HepG2 (cell line): ENCODE data around the gene P2RX7. TPM values are rescaled to one million over a fixed set of nuclear protein-coding genes. Genes with fewer than 3 reads are reported as not detected.

Source experiments
- ATAC-seq: fragments of 200-7000 bp; cut with Tn5 transposase; 3 replicates; pipeline ENCODE4 v1.9.1; 2020; ENCODE audit warnings: mild to moderate bottlenecking, moderate library complexity
- BruUV-seq: library from RNA; stranded (reverse); fragments of 400-500 nt; replicated peaks from 2 replicates; lab custom pipeline; 2021; lab: Mats Ljungman, UMichigan
- CTCF ChIA-PET: fragments of 300-600 bp; formaldehyde crosslinking; extraction: SDS; loops from one replicate; lab custom pipeline; 2021; ENCODE audit warnings: low total read pairs, inconsistent platforms, low intra/inter-chr PET ratio; lab: Yijun Ruan, JAX
- POLR2A ChIA-PET: fragments of 350-600 bp; sonication (Branson Sonifier 250); formaldehyde crosslinking; loops from one replicate; lab custom pipeline; 2020; ENCODE audit warnings: antibody characterized with exemption, inconsistent platforms; lab: Yijun Ruan, JAX
- DNase-seq: peaks from one replicate; pipeline ENCODE4 v3.0.0-alpha.2; 2015; ENCODE audit warnings: low spot score
- FAIRE-seq: peaks from 3 replicates; lab custom pipeline; 2011; peaks lifted over from hg19 to GRCh38; lab: Jason Lieb, UNC
- H2AFZ ChIP-seq: one replicate; pipeline ENCODE4 v1.6.1; 2011; ENCODE audit warnings: low read length, inconsistent platforms
- H3K27ac ChIP-seq: fragments of 300-600 bp; 3 replicates; pipeline ENCODE4 v1.8.0; 2011; ENCODE audit warnings: mixed run types, mild to moderate bottlenecking, mixed read lengths, low read length, inconsistent platforms; ENCODE audit not compliant: insufficient read depth; ENCODE audit errors: extremely low read length
- H3K27me3 ChIP-seq, 2 experiments: fragments of 200-600 bp in 1 of 2; 2 replicates in 1 of 2; 3 replicates in 1 of 2; pipeline versions ENCODE4 v1.6.0 to v1.8.0; 2011; ENCODE audit warnings: low read length in 2 of 2, mild to moderate bottlenecking in 2 of 2, moderate library complexity in 2 of 2, inconsistent platforms in 1 of 2; ENCODE audit not compliant: insufficient read depth in 2 of 2, control insufficient read depth in 1 of 2
- H3K36me3 ChIP-seq, 2 experiments: fragments of 200-600 bp in 1 of 2; replicated peaks in 1 of 2; 2 replicates in 1 of 2; 3 replicates in 1 of 2; pipeline versions ENCODE4 v1.5.1 to v1.8.0; 2011; ENCODE audit warnings: low read length in 2 of 2, inconsistent platforms in 1 of 2; ENCODE audit not compliant: insufficient read depth in 2 of 2, control insufficient read depth in 1 of 2
- H3K4me1 ChIP-seq: 2 replicates; pipeline ENCODE4 v1.5.1; 2012; ENCODE audit warnings: low read length, inconsistent platforms; ENCODE audit not compliant: insufficient read depth
- H3K4me2 ChIP-seq: 2 replicates; pipeline ENCODE4 v1.6.0; 2011; ENCODE audit warnings: low read depth, low read length, inconsistent platforms
- H3K4me3 ChIP-seq, 3 experiments: fragments of 200-600 bp in 1 of 3; sonication (generic), shearing (Covaris generic) in 1 of 3; replicated peaks in 1 of 3; 2 replicates each; pipeline ENCODE4 v1.5.1; 2011 to 2016; ENCODE audit warnings: low read length in 3 of 3, inconsistent platforms in 2 of 3, low read depth in 2 of 3, mild to moderate bottlenecking in 2 of 3, control low read depth in 1 of 3, mixed read lengths in 1 of 3; ENCODE audit not compliant: insufficient read depth in 1 of 3
- H3K79me2 ChIP-seq: one replicate; pipeline ENCODE4 v1.6.1; 2011; ENCODE audit warnings: low read length, inconsistent platforms; ENCODE audit not compliant: insufficient read depth
- H3K9ac ChIP-seq: 2 replicates; pipeline ENCODE4 v1.6.0; 2011; ENCODE audit warnings: mild to moderate bottlenecking, low read depth, low read length, inconsistent platforms; ENCODE audit not compliant: insufficient read depth
- H3K9me3 ChIP-seq: 2 replicates; pipeline ENCODE4 v1.5.1; 2012; ENCODE audit warnings: mild to moderate bottlenecking, low read length
- H4K20me1 ChIP-seq: 2 replicates; pipeline ENCODE4 v1.6.0; 2011; ENCODE audit warnings: inconsistent platforms, mild to moderate bottlenecking, low read length, moderate library complexity; ENCODE audit not compliant: insufficient read depth
- ATRX ChIP-seq: sonication (generic); formaldehyde crosslinking; IDR thresholded peaks from 2 replicates; pipeline ENCODE4 v1.4.0; 2020; ENCODE audit warnings: missing genetic modification reagents, borderline replicate concordance
- IKZF4 ChIP-seq: sonication (generic); formaldehyde crosslinking; IDR thresholded peaks from 2 replicates; pipeline ENCODE4 v1.5.1; 2020; ENCODE audit warnings: borderline replicate concordance, mild to moderate bottlenecking, low read depth, missing genetic modification reagents; ENCODE audit errors: not compliant biosample characterization
- KLF16 ChIP-seq, 2 experiments: sonication (generic) in 1 of 2; formaldehyde crosslinking in 1 of 2; IDR thresholded peaks; 2 replicates each; pipeline versions ENCODE4 v1.6.1 to v1.8.0; 2016 to 2023; ENCODE audit warnings: missing genetic modification reagents in 2 of 2, missing compliant biosample characterization in 1 of 2
- NCOA1 ChIP-seq: sonication (generic); formaldehyde crosslinking; IDR thresholded peaks from 2 replicates; pipeline ENCODE4 v1.9.0; 2021; ENCODE audit warnings: missing genetic modification reagents
- PATZ1 ChIP-seq: sonication (generic); formaldehyde crosslinking; IDR thresholded peaks from 2 replicates; pipeline ENCODE4 v1.4.0; 2020; ENCODE audit warnings: missing genetic modification reagents
- ZKSCAN8 ChIP-seq: IDR thresholded peaks from 2 replicates; pipeline ENCODE4 v1.6.1; 2016; ENCODE audit warnings: borderline replicate concordance, missing genetic modification reagents, missing compliant biosample characterization
- ZNF512B ChIP-seq: sonication (generic); formaldehyde crosslinking; IDR thresholded peaks from 2 replicates; pipeline ENCODE4 v1.5.1; 2020; ENCODE audit warnings: missing genetic modification reagents, mild to moderate bottlenecking, borderline replicate concordance
- ZNF839 ChIP-seq: sonication (generic); formaldehyde crosslinking; IDR thresholded peaks from 2 replicates; pipeline ENCODE4 v1.4.0; 2020; ENCODE audit warnings: missing genetic modification reagents, mild to moderate bottlenecking, borderline replicate concordance
- WGBS: methylation state at CpG from one replicate; pipeline ENCODE4 v1.1.6; 2017; ENCODE audit warnings: low lambda C conversion rate; 5-methylcytosine and 5-hydroxymethylcytosine counted together
- in situ Hi-C: cut with HindIII; loops from 2 replicates; pipeline ENCODE4 v1.10.0; 2017; ENCODE audit warnings: low pct_unique_long_range_greater_than_20kb; ENCODE audit not compliant: extremely low pct_ligation_motif_present
- intact Hi-C: fragments of 100-400 bp; cut with micrococcal nuclease; formaldehyde crosslinking; loops from one replicate; pipeline ENCODE4 v1.10.0; 2022; ENCODE audit not compliant: unreplicated experiment
- polyA plus RNA-seq, 8 experiments: library from polyadenylated mRNA; depleted of rRNA in 3 of 8; stranded (reverse) in 7 of 8; unstranded in 1 of 8; fragments of >200 nt; fragmentation: Illumina TruSeq in 4 of 8; extraction: Trizol in 4 of 8; gene quantifications; 2 replicates each; pipeline versions ENCODE4 v1.2.1 to v1.2.3, GENCODE V29; 2011 to 2016; ENCODE audit warnings: low read depth in 4 of 8, missing spikeins in 1 of 8, mixed read lengths in 1 of 8; ENCODE audit not compliant: insufficient read depth in 1 of 8
- total RNA-seq, 5 experiments: library from RNA; depleted of rRNA; stranded (reverse); fragments of >200 nt; fragmentation: Illumina TruSeq; extraction: Trizol; gene quantifications; 2 replicates each; pipeline ENCODE4 v1.2.3, GENCODE V29; 2016; ENCODE audit warnings: low read depth in 1 of 5

Gene P2RX7
- total and polyA plus RNA-seq, 2 of the 13 experiments (the other 11 are each of a cell fraction or from before 2014, with no cell fraction given) = 0.13 to 0.73 TPM

GRCh38 chr12:121175383-121176119 is 42.9 kb downstream of the P2RX7 start (continued):
- TF ChIP-seq PATZ1 (CRISPR knock-in tag) = no peak

- in situ Hi-C loops (no loop called here), intact Hi-C loops (no loop called here)
- POLR2A ChIA-PET = no interaction called here
- TF ChIP-seq ZNF839 (CRISPR knock-in tag) = no peak
- TF ChIP-seq NCOA1 (CRISPR knock-in tag) = no peak
- no peak for TF ChIP-seq ZNF512B (CRISPR knock-in tag)
- no peak for TF ChIP-seq ZKSCAN8
- TF ChIP-seq IKZF4 (CRISPR knock-in tag) = no peak
- TF ChIP-seq ATRX (CRISPR knock-in tag) = no peak
- no peak for TF ChIP-seq KLF16 (CRISPR knock-in tag; IDR thresholded peaks at IDR 0.05)
- H3K79me2 ChIP-seq = no peaks in the 10 kb centered on the region
- no peaks in the 10 kb centered on the region for H3K9me3 ChIP-seq
- H3K4me3 ChIP-seq = no peak overlapping the region
- H3K27me3 ChIP-seq = no peaks in the 10 kb centered on the region; a peak in 1 of 5 replicates
- H3K9ac ChIP-seq = no peak overlapping the region
- WGBS = 76% methylated on average over 19 of the region's 19 CpGs
- no peak for ATAC-seq
- H3K36me3 ChIP-seq = no peaks in the 10 kb centered on the region
- H3K4me1 ChIP-seq = peaks cover 16% of the 10 kb centered on the region; the same call in 1 of the 2 replicates
- no peaks in the 10 kb centered on the region for H4K20me1 ChIP-seq
- CTCF ChIA-PET = no interaction called here
- H3K4me2 ChIP-seq = no peak overlapping the region
- no peak for DNase-seq
- no peak for FAIRE-seq
- H2AFZ ChIP-seq = no peak overlapping the region
- BruUV-seq = no TSS peak
- no peak overlapping the region for H3K27ac ChIP-seq
Measured at GRCh38 chr12:121176826-121177529, 44.3 kb downstream of the P2RX7 start.
